Activated CD4-positive, alpha-beta T cell treated with anti-CD3 and anti-CD28 coated beads for 36 hours (primary cell): ENCODE data around the gene BTNL9. TPM values are rescaled to one million over a fixed set of nuclear protein-coding genes. Genes with fewer than 3 reads are reported as not detected.

Source experiments
- ATAC-seq: fragments of 200-7000 bp; cut with Tn5 transposase; one replicate; pipeline ENCODE4 v1.10.0; 2021; ENCODE audit warnings: mild to moderate bottlenecking, moderate library complexity
- CTCF ChIA-PET: fragments of 350-600 bp; sonication (Branson Sonifier 250); formaldehyde crosslinking; loops from one replicate; lab custom pipeline; 2021; ENCODE audit warnings: antibody characterized with exemption; lab: Charles Lee
- POLR2A ChIA-PET: fragments of 350-600 bp; sonication (Branson Sonifier 250); formaldehyde crosslinking; loops from one replicate; lab custom pipeline; 2021; ENCODE audit warnings: antibody characterized with exemption, inconsistent platforms; lab: Charles Lee
- DNase-seq: peaks from one replicate; pipeline ENCODE4 v3.0.0-alpha.2; 2020
- H3K27ac Mint-ChIP-seq: one replicate; pipeline ENCODE4 v1.8.0; 2021; ENCODE audit warnings: mixed read lengths
- H3K27me3 Mint-ChIP-seq: one replicate; pipeline ENCODE4 v1.8.0; 2021; ENCODE audit warnings: mixed read lengths
- H3K36me3 Mint-ChIP-seq: one replicate; pipeline ENCODE4 v1.8.0; 2021; ENCODE audit warnings: low read depth, mixed read lengths
- H3K4me1 Mint-ChIP-seq: one replicate; pipeline ENCODE4 v1.8.0; 2021; ENCODE audit warnings: mixed read lengths
- H3K4me3 Mint-ChIP-seq: one replicate; pipeline ENCODE4 v1.8.0; 2021; ENCODE audit warnings: mild to moderate bottlenecking, moderate library complexity, mixed read lengths
- H3K9me3 Mint-ChIP-seq: one replicate; pipeline ENCODE4 v1.8.0; 2021; ENCODE audit warnings: low read depth, mixed read lengths
- intact Hi-C, 2 experiments: fragments of 100-400 bp; cut with DNase I in 1 of 2; cut with micrococcal nuclease in 1 of 2; formaldehyde crosslinking; loops; one replicate each; pipeline versions ENCODE4 v1.14.2 to v1.15.1; 2022 to 2024; cut with DNase I, micrococcal nuclease
- total RNA-seq, 2 experiments: library from RNA; stranded (reverse); gene quantifications; one replicate each; pipeline ENCODE4 v1.2.3, GENCODE V29; 2021

BTNL9 gene
- total RNA-seq, 2 experiments from 2014 or later, result 0.21 TPM; not detected in 1

- no peak overlapping the region for H3K4me3 Mint-ChIP-seq
- no peak for ATAC-seq
- H3K27ac Mint-ChIP-seq, result no peak overlapping the region
- DNase-seq, result no peak
- no peaks in the 10 kb centered on the region for H3K36me3 Mint-ChIP-seq
- H3K27me3 Mint-ChIP-seq, result peaks cover 28% of the 10 kb centered on the region
- CTCF ChIA-PET, result interaction anchor here (1.0 kb wide), 1 partner anchor 27 kb away, joined by 4 read pairs; no protein-coding TSS in a partner anchor
- peaks cover 2% of the 10 kb centered on the region for H3K9me3 Mint-ChIP-seq
- intact Hi-C loops, result no loop called here
- no peaks in the 10 kb centered on the region for H3K4me1 Mint-ChIP-seq
- POLR2A ChIA-PET, result no interaction called here
These were observed 11.8 kb upstream of the BTNL9 start for GRCh38 chr5:181028032-181028819.

DNA sequence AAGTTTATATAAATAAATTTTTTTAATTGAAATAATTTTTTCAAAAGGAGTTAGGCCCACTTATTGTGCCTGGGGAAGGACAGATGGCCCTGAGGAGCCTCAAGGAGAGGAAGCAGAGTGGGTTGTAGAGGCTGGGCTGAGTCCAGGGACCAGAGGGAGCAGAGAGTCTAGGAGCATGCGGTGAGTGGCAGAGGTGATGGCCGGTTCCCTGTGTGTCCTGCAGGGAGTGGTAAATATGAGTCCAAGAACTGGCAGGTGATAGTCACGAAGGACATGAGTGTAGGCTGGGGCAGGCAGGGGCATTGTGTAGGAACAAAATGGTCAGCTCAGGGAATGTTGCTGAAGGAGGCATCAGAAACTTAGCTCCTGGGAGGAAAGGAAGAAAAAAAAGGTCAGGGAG is 8.3 kb upstream of the BTNL9 start:
- POLR2A ChIA-PET, result no interaction called here
- Mint-ChIP-seq H3K27ac (no peak overlapping the region), H3K27me3 (peaks cover 12% of the 10 kb centered on the region), H3K4me1 (no peaks in the 10 kb centered on the region), H3K36me3 (no peaks in the 10 kb centered on the region), H3K4me3 (no peak overlapping the region), H3K9me3 (no peaks in the 10 kb centered on the region)
- intact Hi-C loops, result no loop called here
- no peak for ATAC-seq
- CTCF ChIA-PET, result interaction anchor here (0.6 kb wide), 1 partner anchor 378 kb away, joined by 3 read pairs; no protein-coding TSS in a partner anchor
- no peak for DNase-seq

DNA sequence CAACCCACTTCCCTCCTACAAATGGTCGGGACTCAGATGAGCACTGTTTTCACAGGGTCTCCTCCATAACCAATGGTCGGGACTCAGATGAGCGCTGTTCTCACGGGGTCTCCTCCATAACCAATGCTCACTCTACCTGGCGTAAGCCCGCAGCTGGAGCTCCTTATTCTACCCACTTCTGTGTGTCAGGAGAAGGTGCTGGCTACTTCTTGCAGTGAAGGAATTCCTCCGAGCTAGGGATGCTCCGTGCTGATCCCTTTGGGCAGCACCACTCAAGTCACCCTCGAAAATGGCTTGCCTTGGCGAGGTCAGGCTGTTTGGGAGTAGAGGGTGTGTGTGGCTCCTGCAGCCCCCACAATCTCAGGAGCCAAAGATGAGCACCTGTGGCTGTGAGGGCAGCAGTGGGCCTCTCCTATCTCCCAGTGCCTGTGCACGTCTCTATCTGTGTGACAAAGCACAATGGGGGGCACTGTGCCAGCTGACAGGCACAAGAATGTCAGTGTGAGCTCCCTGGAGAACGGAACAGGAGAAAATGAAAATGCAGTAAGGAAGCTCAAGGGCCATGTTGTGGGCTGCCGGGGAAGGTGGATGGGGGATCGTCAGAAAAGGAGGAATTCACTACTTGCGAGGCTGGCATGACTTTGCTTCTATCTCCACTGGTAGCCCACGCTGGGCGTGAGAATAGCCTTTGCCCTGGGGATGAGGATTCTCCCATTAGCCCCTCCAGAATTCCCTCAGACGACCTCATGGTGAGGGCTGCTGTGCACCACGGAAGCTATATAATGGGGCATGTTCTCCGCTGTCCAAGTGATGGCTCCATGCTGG is 3.9 kb upstream of the BTNL9 start:
- Mint-ChIP-seq H3K9me3 (no peaks in the 10 kb centered on the region), H3K36me3 (no peaks in the 10 kb centered on the region), H3K4me1 (no peaks in the 10 kb centered on the region), H3K4me3 (no peak overlapping the region), H3K27ac (no peak overlapping the region), H3K27me3 (peaks cover 19% of the 10 kb centered on the region)
- DNase-seq (no peak), ATAC-seq (no peak)
- intact Hi-C loops, result no loop called here
- ChIA-PET CTCF (no interaction called here), POLR2A (no interaction called here)

GRCh38 chr5:181036816-181037364 is 3.2 kb upstream of the BTNL9 start:
- Mint-ChIP-seq H3K36me3 (no peaks in the 10 kb centered on the region), H3K4me1 (no peaks in the 10 kb centered on the region), H3K4me3 (no peak overlapping the region), H3K27me3 (peaks cover 19% of the 10 kb centered on the region), H3K27ac (no peak overlapping the region), H3K9me3 (no peaks in the 10 kb centered on the region)
- POLR2A ChIA-PET, result no interaction called here
- intact Hi-C loops, result no loop called here
- CTCF ChIA-PET, result no interaction called here
- no peak for ATAC-seq
- DNase-seq, result no peak

DNA sequence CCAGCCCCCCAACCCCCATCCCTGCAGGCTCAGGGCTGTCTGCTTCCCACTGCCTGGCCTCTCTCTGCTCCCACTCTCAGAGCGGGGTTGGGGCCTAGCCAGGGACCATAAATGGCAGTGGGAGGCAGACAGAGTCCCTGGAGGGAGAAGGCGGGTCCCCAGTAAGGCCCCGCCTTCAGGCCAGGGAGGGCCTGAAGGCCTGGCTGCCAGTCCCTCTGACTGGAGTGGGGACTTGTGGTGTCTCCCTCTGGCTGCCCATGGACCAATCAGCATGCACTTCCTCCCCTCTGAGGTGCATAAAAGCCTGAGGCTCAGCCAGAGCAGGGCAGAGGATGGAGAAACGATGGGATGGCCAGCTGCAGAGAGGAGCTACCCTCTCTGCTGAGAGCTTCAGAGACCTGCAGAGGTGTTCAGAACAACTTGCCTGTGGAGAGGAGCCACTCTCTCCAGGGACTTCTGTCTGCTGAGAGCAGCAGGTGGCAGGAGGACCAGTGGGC is 2.7 kb upstream of the BTNL9 start:
- ChIA-PET CTCF (no interaction called here), POLR2A (no interaction called here)
- Mint-ChIP-seq H3K4me3 (no peak overlapping the region), H3K9me3 (no peaks in the 10 kb centered on the region), H3K27me3 (peaks cover 21% of the 10 kb centered on the region), H3K4me1 (no peaks in the 10 kb centered on the region), H3K36me3 (no peaks in the 10 kb centered on the region), H3K27ac (no peak overlapping the region)
- intact Hi-C loops, result no loop called here
- DNase-seq (no peak), ATAC-seq (no peak)

GRCh38 chr5:181039471-181039870 is 595 bp upstream of the BTNL9 start:
- no peaks in the 10 kb centered on the region for H3K4me1 Mint-ChIP-seq
- no peaks in the 10 kb centered on the region for H3K36me3 Mint-ChIP-seq
- peaks cover 28% of the 10 kb centered on the region for H3K27me3 Mint-ChIP-seq
- intact Hi-C loops, result no loop called here
- no peak for ATAC-seq
- POLR2A ChIA-PET, result no interaction called here
- H3K4me3 Mint-ChIP-seq, result no peak overlapping the region
- no peak for DNase-seq
- no peaks in the 10 kb centered on the region for H3K9me3 Mint-ChIP-seq
- no peak overlapping the region for H3K27ac Mint-ChIP-seq
- CTCF ChIA-PET, result no interaction called here

DNA sequence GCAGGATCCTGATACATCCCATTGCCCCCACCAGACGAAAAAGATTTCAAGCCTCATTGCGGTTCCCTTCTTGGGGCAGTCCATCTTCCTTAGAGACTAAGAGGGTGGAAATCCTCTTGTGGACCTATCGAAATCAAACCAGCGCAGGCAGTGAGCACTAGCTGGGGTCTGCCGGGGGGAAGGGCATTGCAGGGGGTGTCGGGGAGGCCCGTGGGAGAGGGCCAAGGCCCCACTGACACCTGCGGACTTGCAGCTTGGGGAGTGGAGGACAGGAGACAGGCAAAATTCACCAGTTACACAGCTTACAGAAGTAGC is 522 bp downstream of the BTNL9 start:
- DNase-seq (no peak), ATAC-seq (no peak)
- no peak overlapping the region for H3K27ac Mint-ChIP-seq
- CTCF ChIA-PET, result interaction anchor here (0.5 kb wide), 1 partner anchor 172 kb away, joined by 3 read pairs; no protein-coding TSS in a partner anchor
- H3K27me3 Mint-ChIP-seq, result peaks cover 28% of the 10 kb centered on the region
- no peaks in the 10 kb centered on the region for H3K4me1 Mint-ChIP-seq
- POLR2A ChIA-PET, result no interaction called here
- no peak overlapping the region for H3K4me3 Mint-ChIP-seq
- no peaks in the 10 kb centered on the region for H3K36me3 Mint-ChIP-seq
- H3K9me3 Mint-ChIP-seq, result no peaks in the 10 kb centered on the region
- intact Hi-C loops, result no loop called here

GRCh38 chr5:181041043-181041442 is 977 bp downstream of the BTNL9 start:
- ChIA-PET POLR2A (no interaction called here), CTCF (interaction anchor here (0.5 kb wide), 1 partner anchor 172 kb away, joined by 3 read pairs; no protein-coding TSS in a partner anchor)
- intact Hi-C loops, result no loop called here
- Mint-ChIP-seq H3K4me3 (no peak overlapping the region), H3K9me3 (no peaks in the 10 kb centered on the region), H3K27ac (no peak overlapping the region), H3K36me3 (no peaks in the 10 kb centered on the region), H3K4me1 (no peaks in the 10 kb centered on the region), H3K27me3 (peaks cover 28% of the 10 kb centered on the region)
- no peak for ATAC-seq
- DNase-seq, result no peak

GRCh38 chr5:181042036-181042713 is 2.1 kb downstream of the BTNL9 start:
- ChIA-PET CTCF (no interaction called here), POLR2A (no interaction called here)
- Mint-ChIP-seq H3K9me3 (no peaks in the 10 kb centered on the region), H3K4me3 (no peak overlapping the region), H3K36me3 (no peaks in the 10 kb centered on the region), H3K27me3 (peaks cover 28% of the 10 kb centered on the region), H3K4me1 (no peaks in the 10 kb centered on the region), H3K27ac (no peak overlapping the region)
- intact Hi-C loops, result no loop called here
- ATAC-seq, result no peak
- DNase-seq, result no peak

- ChIA-PET CTCF (no interaction called here), POLR2A (no interaction called here)
- no peak for ATAC-seq
- no peak for DNase-seq
- Mint-ChIP-seq H3K27me3 (peaks cover 31% of the 10 kb centered on the region), H3K27ac (no peak overlapping the region), H3K9me3 (no peaks in the 10 kb centered on the region), H3K36me3 (no peaks in the 10 kb centered on the region), H3K4me3 (no peak overlapping the region), H3K4me1 (no peaks in the 10 kb centered on the region)
- intact Hi-C loops, result no loop called here
These were observed 2.7 kb downstream of the BTNL9 start for GRCh38 chr5:181042722-181043121.
